ENCODE measurements around the gene EFCAB6.

Gene EFCAB6

GRCh38 chr22:43512279-43512678 is 299.8 kb downstream of the EFCAB6 start:
- H3K36me3 Mint-ChIP-seq (ENCODE audit: low read depth) = no peaks in the 10 kb centered on the region
- H3K4me1 Mint-ChIP-seq = no peaks in the 10 kb centered on the region
- no peaks in the 10 kb centered on the region for H3K9me3 Mint-ChIP-seq
- no peak overlapping the region for H3K27ac Mint-ChIP-seq
- peaks cover 10% of the 10 kb centered on the region for H3K27me3 Mint-ChIP-seq (ENCODE audit: low read depth)
- no peak overlapping the region for H3K4me3 Mint-ChIP-seq
- TF ChIP-seq CTCF (IDR thresholded peaks at IDR 0.05; ENCODE audit: unreplicated experiment in 3 of 3) = no peak

- Mint-ChIP-seq H3K9me3 (no peaks in the 10 kb centered on the region), H3K36me3 (ENCODE audit: low read depth) (no peaks in the 10 kb centered on the region), H3K27me3 (ENCODE audit: low read depth) (peaks cover 9% of the 10 kb centered on the region), H3K4me3 (no peak overlapping the region), H3K4me1 (no peaks in the 10 kb centered on the region), H3K27ac (no peak overlapping the region)
- no peak for TF ChIP-seq CTCF (IDR thresholded peaks at IDR 0.05; ENCODE audit: unreplicated experiment in 3 of 3)
Observed at GRCh38 chr22:43511276-43511910, 300.7 kb downstream of the EFCAB6 start.

DNA sequence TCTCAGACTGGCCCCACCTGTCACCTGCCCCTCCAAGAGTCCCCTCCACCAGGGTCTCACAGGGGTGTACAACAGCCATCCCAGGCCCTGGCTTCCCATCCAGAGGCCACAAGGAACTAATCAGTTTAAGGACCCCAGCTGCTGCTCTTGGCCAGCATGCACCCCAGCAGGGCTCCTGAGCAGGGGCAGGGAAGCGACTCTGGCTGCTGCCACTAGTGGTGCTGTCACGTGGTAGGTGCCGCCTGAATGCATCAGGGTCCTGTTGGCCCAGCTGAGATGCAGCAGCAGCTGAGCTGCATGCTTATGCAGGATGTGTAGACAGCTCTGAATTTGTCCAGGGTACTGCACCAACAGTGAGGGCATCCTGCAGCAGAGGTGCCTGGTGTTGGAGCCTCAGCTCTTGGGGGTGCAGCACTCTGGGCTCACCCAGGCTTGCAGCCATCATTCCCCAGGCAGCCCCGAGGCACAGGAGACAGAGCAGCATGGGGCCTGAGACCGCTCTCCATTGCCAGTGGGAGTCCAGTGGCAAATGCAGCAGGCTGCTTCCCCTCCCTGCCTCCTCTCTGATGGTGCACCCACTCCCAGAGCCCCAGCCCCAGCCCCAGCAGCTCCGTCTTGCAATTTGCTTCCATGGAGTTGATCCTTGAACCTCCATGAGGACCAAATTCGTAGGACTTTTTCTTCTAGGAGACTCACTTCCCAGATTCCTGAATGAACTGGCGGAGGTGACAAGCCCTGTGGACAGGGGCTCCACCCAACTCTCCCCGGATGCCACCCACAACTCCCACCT is 301.6 kb downstream of the EFCAB6 start:
- H3K4me3 Mint-ChIP-seq = no peak overlapping the region
- H3K4me1 Mint-ChIP-seq = no peaks in the 10 kb centered on the region
- no peak overlapping the region for H3K27ac Mint-ChIP-seq
- TF ChIP-seq CTCF (IDR thresholded peaks at IDR 0.05; ENCODE audit: unreplicated experiment in 3 of 3) = no peak
- no peaks in the 10 kb centered on the region for H3K9me3 Mint-ChIP-seq
- no peaks in the 10 kb centered on the region for H3K36me3 Mint-ChIP-seq (ENCODE audit: low read depth)
- H3K27me3 Mint-ChIP-seq (ENCODE audit: low read depth) = peaks cover 7% of the 10 kb centered on the region

GRCh38 chr22:43509337-43509736 is 302.8 kb downstream of the EFCAB6 start:
- peaks cover 7% of the 10 kb centered on the region for H3K27me3 Mint-ChIP-seq (ENCODE audit: low read depth)
- no peaks in the 10 kb centered on the region for H3K9me3 Mint-ChIP-seq
- H3K27ac Mint-ChIP-seq = no peak overlapping the region
- no peaks in the 10 kb centered on the region for H3K36me3 Mint-ChIP-seq (ENCODE audit: low read depth)
- no peaks in the 10 kb centered on the region for H3K4me1 Mint-ChIP-seq
- TF ChIP-seq CTCF (IDR thresholded peaks at IDR 0.05; ENCODE audit: unreplicated experiment in 3 of 3) = no peak
- H3K4me3 Mint-ChIP-seq = no peak overlapping the region

GRCh38 chr22:43508489-43508888 is 303.6 kb downstream of the EFCAB6 start:
- Mint-ChIP-seq H3K27me3 (ENCODE audit: low read depth) (peaks cover 7% of the 10 kb centered on the region), H3K9me3 (no peaks in the 10 kb centered on the region), H3K36me3 (ENCODE audit: low read depth) (no peaks in the 10 kb centered on the region), H3K4me3 (no peak overlapping the region), H3K4me1 (no peaks in the 10 kb centered on the region), H3K27ac (no peak overlapping the region)
- no peak for TF ChIP-seq CTCF (IDR thresholded peaks at IDR 0.05; ENCODE audit: unreplicated experiment in 3 of 3)

GRCh38 chr22:43507235-43507634 is 304.9 kb downstream of the EFCAB6 start:
- Mint-ChIP-seq H3K4me1 (no peaks in the 10 kb centered on the region), H3K27me3 (ENCODE audit: low read depth) (peaks cover 4% of the 10 kb centered on the region), H3K9me3 (no peaks in the 10 kb centered on the region), H3K27ac (no peak overlapping the region), H3K4me3 (no peak overlapping the region), H3K36me3 (ENCODE audit: low read depth) (no peaks in the 10 kb centered on the region)
- no peak for TF ChIP-seq CTCF (IDR thresholded peaks at IDR 0.05; ENCODE audit: unreplicated experiment in 3 of 3)
